ENCODE data around the gene EXOC7. TPM values are rescaled to one million over a fixed set of nuclear protein-coding genes. Genes with fewer than 3 reads are reported as not detected.

EXOC7 gene
- total RNA-seq, 1 experiment from 2014 or later = 114 TPM

DNA sequence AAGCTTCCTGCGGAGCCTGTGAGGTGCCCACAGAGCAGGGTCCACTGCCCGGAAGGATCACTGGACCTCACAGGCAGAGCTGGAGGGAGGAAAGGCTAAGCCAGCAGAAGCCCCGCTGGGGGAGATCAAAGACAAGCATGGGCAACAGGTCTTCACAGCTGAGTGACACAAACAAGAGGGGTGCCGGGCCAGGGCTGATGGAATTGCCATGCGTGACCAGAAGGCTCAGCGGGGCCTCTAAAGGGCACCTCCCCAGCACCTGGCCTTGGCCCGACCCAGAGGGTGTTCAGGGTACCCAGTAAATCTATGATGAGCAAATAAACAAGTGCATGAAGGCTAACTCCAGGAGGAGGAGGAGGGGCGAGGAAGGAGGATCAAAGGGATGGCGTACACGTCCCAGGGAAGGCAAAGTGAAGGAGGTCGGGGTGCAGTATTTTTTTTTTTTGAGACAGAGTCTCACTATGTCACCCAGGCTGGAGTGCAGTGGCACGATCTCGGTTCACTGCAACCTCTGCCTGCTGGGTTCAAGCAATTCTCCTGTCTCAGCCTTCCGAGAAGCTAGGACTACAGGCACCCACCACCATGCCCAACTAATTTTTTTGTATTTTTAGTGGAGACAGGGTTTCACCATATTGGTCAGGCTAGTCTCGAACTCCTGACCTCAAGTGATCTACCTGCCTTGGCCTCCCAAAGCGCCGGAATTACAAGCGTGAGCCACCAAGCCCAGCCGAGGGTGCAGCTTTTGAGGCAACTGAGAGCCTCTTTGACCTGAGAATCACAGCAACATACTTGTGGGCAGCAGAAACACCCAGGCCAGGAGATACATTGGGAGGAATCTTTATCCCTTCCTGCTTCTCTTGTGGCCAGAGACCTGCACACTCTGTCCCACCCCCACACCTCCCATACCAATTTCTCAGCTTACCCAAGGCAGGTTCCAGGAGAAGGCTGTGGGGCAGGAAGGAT lies 16.1 kb upstream of the EXOC7 start (continued):
- TF ChIP-seq, protein P1, sequence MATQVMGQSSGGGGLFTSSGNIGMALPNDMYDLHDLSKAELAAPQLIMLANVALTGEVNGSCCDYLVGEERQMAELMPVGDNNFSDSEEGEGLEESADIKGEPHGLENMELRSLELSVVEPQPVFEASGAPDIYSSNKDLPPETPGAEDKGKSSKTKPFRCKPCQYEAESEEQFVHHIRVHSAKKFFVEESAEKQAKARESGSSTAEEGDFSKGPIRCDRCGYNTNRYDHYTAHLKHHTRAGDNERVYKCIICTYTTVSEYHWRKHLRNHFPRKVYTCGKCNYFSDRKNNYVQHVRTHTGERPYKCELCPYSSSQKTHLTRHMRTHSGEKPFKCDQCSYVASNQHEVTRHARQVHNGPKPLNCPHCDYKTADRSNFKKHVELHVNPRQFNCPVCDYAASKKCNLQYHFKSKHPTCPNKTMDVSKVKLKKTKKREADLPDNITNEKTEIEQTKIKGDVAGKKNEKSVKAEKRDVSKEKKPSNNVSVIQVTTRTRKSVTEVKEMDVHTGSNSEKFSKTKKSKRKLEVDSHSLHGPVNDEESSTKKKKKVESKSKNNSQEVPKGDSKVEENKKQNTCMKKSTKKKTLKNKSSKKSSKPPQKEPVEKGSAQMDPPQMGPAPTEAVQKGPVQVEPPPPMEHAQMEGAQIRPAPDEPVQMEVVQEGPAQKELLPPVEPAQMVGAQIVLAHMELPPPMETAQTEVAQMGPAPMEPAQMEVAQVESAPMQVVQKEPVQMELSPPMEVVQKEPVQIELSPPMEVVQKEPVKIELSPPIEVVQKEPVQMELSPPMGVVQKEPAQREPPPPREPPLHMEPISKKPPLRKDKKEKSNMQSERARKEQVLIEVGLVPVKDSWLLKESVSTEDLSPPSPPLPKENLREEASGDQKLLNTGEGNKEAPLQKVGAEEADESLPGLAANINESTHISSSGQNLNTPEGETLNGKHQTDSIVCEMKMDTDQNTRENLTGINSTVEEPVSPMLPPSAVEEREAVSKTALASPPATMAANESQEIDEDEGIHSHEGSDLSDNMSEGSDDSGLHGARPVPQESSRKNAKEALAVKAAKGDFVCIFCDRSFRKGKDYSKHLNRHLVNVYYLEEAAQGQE (IDR thresholded peaks at IDR 0.05; ENCODE audit: low read depth) = no peak
- TF ChIP-seq SRF (IDR thresholded peaks at IDR 0.05; ENCODE audit: low read depth) (no peak), SIN3A (IDR thresholded peaks at IDR 0.05; ENCODE audit: low read depth) (no peak), YY1 (IDR thresholded peaks at IDR 0.05; ENCODE audit: extremely low read depth, insufficient replicate concordance, low read depth, low read length) (no peak)

DNA sequence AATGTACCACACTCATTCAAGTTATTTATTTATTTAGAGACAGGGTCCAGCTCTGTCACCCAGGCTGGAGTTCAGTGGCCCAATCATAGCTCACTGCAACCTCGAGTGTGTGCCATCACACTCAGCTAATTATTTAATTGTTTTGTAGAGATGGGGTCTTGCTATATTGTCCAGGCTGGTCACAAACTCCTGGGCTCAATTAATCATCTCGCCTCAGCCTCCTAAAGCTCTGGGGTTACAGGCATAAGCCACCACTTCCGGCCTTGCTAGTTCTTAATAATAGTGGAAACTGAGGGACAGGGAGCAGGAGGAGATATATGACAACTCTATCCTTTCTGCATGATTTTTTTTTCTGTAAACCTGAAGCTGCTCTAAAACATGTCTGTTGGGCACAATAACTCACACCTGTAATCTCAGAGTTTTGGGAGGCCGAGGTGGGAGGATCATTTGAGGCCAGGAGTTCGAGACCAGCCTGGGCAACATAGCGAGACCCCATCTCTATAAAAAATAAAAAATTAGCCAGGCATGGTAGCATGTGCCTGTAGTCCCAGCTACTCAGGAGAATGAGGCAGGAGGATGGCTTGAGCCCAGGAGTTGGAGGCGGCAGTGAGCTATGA lies 11.7 kb upstream of the EXOC7 start:
- H3K9ac ChIP-seq (ENCODE audit: low read length) = no peak overlapping the region
- no peak overlapping the region for H2AFZ ChIP-seq (ENCODE audit: low read depth, low read length, poor library complexity, severe bottlenecking)
- ChIA-PET POLR2A (interaction anchor here (0.6 kb wide), 2 partner anchors 71 to 143 kb away, joined by 3 to 5 read pairs; no protein-coding TSS in a partner anchor), RAD21 (ENCODE audit: low non-redundant PET in 1 of 2, low total read pairs in 2 of 2, uncharacterized antibody in 2 of 2, unreplicated experiment in 2 of 2) (no interaction called here), CTCF (interaction anchor here (0.7 to 1.7 kb wide), 5 partner anchors 18 to 165 kb away, joined by 3 read pairs; no protein-coding TSS in a partner anchor)
- no peaks in the 10 kb centered on the region for H3K36me3 ChIP-seq (ENCODE audit: control insufficient read depth in 1 of 2, insufficient read depth in 2 of 2, low read length in 2 of 2)
- no peaks in the 10 kb centered on the region for H3K27me3 ChIP-seq (ENCODE audit: insufficient read depth, low read length)
- no peak for DNase-seq (ENCODE audit: low read depth, low spot score)
- H3K4me2 ChIP-seq (ENCODE audit: low read length) = no peak overlapping the region
- intact Hi-C loops (cut with micrococcal nuclease) = no loop called here
- no peaks in the 10 kb centered on the region for H4K20me1 ChIP-seq (ENCODE audit: insufficient read depth)
- no peak overlapping the region for H3K4me3 ChIP-seq (replicated peaks in 1 of 2; ENCODE audit: low read depth in 1 of 2, low read length in 2 of 2)
- BruUV-seq (replicated peaks) = no TSS peak
- H3K4me1 ChIP-seq (ENCODE audit: control insufficient read depth in 1 of 2, insufficient read depth in 2 of 2, low read length in 2 of 2) = no peaks in the 10 kb centered on the region
- no peaks in the 10 kb centered on the region for H3K79me2 ChIP-seq (ENCODE audit: insufficient read depth, low read length)
- H3K9me2 ChIP-seq (ENCODE audit: insufficient read depth) = no peaks in the 10 kb centered on the region
- ATAC-seq = no peak
- no peaks in the 10 kb centered on the region for H3K9me3 ChIP-seq (ENCODE audit: control insufficient read depth in 1 of 2, insufficient read depth in 1 of 2, low read depth in 1 of 2, low read length in 2 of 2)
- H3K27ac ChIP-seq (ENCODE audit: low read depth, low read length) = no peak overlapping the region
- TF ChIP-seq RAD21 (IDR thresholded peaks at IDR 0.05; ENCODE audit: low read depth) (no peak), SIN3A (IDR thresholded peaks at IDR 0.05; ENCODE audit: low read depth) (no peak), FOSL1 (IDR thresholded peaks at IDR 0.05; ENCODE audit: low read depth) (no peak), YY1 (IDR thresholded peaks at IDR 0.05; ENCODE audit: extremely low read depth, insufficient replicate concordance, low read depth, low read length) (no peak), SP1 (IDR thresholded peaks at IDR 0.05; ENCODE audit: low read depth) (no peak), EZH2phosphoT487 (IDR thresholded peaks at IDR 0.05; ENCODE audit: borderline replicate concordance) (no peak), CBX3 (IDR thresholded peaks at IDR 0.05; ENCODE audit: low read depth) (no peak), ZNF274 (IDR thresholded peaks at IDR 0.05; ENCODE audit: low read depth, low read length) (no peak)
- TF ChIP-seq, protein P2, sequence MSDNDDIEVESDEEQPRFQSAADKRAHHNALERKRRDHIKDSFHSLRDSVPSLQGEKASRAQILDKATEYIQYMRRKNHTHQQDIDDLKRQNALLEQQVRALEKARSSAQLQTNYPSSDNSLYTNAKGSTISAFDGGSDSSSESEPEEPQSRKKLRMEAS (IDR thresholded peaks at IDR 0.05) = no peak
- TF ChIP-seq, protein P3, sequence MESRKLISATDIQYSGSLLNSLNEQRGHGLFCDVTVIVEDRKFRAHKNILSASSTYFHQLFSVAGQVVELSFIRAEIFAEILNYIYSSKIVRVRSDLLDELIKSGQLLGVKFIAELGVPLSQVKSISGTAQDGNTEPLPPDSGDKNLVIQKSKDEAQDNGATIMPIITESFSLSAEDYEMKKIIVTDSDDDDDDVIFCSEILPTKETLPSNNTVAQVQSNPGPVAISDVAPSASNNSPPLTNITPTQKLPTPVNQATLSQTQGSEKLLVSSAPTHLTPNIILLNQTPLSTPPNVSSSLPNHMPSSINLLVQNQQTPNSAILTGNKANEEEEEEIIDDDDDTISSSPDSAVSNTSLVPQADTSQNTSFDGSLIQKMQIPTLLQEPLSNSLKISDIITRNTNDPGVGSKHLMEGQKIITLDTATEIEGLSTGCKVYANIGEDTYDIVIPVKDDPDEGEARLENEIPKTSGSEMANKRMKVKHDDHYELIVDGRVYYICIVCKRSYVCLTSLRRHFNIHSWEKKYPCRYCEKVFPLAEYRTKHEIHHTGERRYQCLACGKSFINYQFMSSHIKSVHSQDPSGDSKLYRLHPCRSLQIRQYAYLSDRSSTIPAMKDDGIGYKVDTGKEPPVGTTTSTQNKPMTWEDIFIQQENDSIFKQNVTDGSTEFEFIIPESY (IDR thresholded peaks at IDR 0.05; ENCODE audit: extremely low read depth, insufficient replicate concordance, low read length) = no peak
- TF ChIP-seq, protein P4, sequence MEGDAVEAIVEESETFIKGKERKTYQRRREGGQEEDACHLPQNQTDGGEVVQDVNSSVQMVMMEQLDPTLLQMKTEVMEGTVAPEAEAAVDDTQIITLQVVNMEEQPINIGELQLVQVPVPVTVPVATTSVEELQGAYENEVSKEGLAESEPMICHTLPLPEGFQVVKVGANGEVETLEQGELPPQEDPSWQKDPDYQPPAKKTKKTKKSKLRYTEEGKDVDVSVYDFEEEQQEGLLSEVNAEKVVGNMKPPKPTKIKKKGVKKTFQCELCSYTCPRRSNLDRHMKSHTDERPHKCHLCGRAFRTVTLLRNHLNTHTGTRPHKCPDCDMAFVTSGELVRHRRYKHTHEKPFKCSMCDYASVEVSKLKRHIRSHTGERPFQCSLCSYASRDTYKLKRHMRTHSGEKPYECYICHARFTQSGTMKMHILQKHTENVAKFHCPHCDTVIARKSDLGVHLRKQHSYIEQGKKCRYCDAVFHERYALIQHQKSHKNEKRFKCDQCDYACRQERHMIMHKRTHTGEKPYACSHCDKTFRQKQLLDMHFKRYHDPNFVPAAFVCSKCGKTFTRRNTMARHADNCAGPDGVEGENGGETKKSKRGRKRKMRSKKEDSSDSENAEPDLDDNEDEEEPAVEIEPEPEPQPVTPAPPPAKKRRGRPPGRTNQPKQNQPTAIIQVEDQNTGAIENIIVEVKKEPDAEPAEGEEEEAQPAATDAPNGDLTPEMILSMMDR (IDR thresholded peaks at IDR 0.05 in 2 of 3, conservative IDR thresholded peaks at IDR 0.05 in 1 of 3; ENCODE audit: borderline replicate concordance in 1 of 3, insufficient read depth in 1 of 3, low read depth in 2 of 3, low read length in 2 of 3) = no peak
